Measurements from ENCODE around the gene TMEM119.
"Not testable (repeated sequence)": the region's sequence is repeated elsewhere in the genome, so short reads cannot be mapped to it uniquely, and the experiment has no call there.

TMEM119 gene

DNA sequence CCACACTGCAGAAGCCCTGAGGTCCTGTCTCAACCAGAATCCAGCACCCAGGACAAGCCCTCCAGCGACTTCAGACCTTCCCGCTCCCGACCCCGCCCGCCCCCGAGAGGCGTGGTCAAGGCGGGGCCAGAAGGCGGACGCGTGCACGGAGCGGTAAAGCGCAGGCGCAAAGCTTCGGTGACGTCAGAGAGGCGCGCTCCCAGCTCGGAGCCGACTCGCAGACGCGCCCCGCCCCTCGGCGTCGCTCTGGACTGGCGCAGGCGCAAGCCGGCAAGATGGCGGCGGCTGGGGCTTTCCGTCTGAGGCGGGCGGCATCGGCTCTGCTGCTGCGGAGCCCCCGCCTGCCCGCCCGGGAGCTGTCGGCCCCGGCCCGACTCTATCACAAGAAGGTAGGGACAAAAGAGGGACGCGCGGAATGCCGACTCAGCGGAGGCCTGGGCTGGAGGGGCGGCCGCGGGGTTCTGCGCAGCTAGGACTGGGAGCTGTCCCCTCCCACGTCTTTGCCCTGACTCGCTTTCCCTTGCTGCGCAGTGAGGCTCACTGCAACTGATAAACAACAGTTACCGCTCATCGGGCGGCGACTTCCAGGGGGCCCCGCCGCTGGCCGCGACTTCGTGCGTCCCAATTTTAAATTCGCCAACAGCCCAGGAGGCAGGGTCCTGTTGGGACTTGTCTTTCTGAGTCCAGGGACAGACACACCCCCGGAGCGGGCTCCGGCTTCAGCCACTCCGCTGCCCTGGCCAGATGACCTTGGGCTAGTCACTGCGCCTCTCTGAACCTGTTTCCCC is 35.3 kb downstream of the TMEM119 start, which contains the start of gene ISCU:
Gene ISCU, plus strand, starts transcription at position 249 of the 788 bp plus-strand sequence. Its CDS starts 27 bp downstream, at position 276.
- TF ChIP-seq, protein P1, sequence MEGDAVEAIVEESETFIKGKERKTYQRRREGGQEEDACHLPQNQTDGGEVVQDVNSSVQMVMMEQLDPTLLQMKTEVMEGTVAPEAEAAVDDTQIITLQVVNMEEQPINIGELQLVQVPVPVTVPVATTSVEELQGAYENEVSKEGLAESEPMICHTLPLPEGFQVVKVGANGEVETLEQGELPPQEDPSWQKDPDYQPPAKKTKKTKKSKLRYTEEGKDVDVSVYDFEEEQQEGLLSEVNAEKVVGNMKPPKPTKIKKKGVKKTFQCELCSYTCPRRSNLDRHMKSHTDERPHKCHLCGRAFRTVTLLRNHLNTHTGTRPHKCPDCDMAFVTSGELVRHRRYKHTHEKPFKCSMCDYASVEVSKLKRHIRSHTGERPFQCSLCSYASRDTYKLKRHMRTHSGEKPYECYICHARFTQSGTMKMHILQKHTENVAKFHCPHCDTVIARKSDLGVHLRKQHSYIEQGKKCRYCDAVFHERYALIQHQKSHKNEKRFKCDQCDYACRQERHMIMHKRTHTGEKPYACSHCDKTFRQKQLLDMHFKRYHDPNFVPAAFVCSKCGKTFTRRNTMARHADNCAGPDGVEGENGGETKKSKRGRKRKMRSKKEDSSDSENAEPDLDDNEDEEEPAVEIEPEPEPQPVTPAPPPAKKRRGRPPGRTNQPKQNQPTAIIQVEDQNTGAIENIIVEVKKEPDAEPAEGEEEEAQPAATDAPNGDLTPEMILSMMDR (IDR thresholded peaks at IDR 0.05; ENCODE audit: control insufficient read depth, extremely low read depth, insufficient read depth): no peak
- H3K4me3 ChIP-seq (ENCODE audit: low read depth, low read length): peak within 1 kb of the TSS; percentile 63
- peak; percentile 82 for DNase-seq (ENCODE audit: low read depth)

DNA sequence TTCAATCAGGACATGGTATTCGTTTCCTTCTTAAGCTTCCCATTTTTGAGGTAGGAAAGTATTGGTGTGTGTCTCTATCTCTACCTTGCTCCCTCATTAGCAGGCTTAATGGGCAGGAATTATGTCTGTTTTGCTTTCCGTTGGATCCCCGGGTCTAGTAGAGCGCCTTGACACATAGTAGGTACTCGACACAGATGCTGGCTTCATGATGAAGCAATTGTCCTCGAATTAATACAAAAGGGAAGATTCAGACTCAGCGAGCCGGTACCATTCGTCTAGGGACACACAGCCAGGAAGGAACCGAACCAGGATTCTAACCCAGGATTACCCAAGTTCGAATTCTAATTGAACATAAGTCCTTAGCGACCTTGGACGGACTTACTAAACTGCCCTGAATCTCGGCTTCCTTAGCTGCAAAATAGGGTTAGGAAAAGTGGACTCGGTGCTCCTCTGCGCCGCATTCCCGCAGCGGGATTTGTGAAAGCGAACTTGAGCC is 36.0 kb downstream of the TMEM119 start:
- TF ChIP-seq, protein P1 (IDR thresholded peaks at IDR 0.05; ENCODE audit: control insufficient read depth, extremely low read depth, insufficient read depth): no peak
- no peak for DNase-seq (ENCODE audit: low read depth)
- H3K4me3 ChIP-seq (ENCODE audit: low read depth, low read length): peak overlapping the region; percentile 63

DNA sequence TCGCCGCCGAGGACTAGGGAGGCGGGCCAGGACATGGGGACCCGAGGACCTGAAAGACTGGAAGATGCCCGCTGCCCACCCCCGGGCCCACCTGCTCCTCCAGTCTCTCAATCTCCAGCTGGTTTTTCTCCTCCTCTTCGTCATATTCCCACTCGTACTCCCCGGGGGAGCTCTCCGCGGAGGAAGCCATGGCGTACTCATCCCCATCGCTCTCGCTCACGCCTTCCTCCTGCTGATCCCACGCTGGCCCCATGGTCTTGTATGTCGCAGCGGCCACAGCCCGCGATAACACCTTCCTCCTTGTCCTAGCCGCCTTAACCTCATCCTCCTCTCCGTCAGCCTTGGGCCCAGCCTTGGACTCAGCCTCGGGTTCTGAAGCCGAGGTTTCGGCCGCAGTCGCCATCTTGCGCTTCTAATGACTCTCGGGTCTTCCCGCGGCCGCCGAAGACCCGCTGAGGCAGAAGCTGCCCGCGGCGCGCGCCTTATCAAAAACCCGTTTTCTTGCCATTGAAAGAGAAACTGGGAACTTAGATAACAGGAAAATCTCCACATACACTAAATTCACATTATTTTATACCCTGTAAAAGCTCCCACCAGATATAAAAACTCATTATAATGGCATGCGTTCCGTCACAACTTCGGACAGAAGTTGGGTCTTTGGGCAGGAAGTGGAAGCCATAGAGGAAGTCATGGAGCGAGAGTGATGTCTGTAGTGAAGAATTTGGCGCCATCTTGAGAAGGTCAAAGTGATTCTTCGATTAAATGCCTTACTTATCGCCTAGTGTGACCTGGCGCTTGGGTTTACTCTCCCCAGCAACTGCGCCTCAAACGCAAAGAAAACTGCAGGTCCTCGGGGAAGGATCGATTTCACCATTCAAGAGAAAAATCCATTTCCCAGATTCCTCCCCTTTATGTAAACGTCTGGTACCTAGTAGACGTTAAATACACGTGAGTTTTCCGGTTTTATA is 36.8 kb downstream of the TMEM119 start, which contains the start of gene SART3:
Gene SART3, minus strand, starts transcription at position 422 of the 968 bp plus-strand sequence. Its CDS starts 19 bp downstream, at position 403.
- TF ChIP-seq, protein P1 (IDR thresholded peaks at IDR 0.05; ENCODE audit: control insufficient read depth, extremely low read depth, insufficient read depth): no peak
- H3K4me3 ChIP-seq (ENCODE audit: low read depth, low read length): peak within 1 kb of the TSS; percentile 63
- peak; percentile 77 for DNase-seq (ENCODE audit: low read depth)

DNA sequence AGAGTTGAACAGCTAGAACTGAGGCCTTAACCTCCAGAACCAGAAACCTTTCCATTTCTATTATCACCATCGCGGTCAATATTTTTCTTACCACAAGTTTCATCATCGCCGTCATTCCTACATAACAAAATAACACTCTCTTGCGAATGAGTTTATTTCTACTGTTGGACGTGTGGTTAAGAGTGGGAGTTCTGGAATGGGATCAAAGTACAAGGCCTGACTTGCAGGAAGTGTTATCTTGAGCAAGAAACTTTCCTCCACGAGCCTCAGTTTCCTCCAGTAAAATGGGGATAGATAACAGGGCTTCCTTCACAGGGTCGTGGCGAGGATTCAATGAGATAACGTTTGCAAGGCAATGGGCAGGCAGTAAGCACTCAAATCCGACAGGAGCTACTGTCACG is 37.6 kb downstream of the TMEM119 start:
- TF ChIP-seq, protein P1 (IDR thresholded peaks at IDR 0.05; ENCODE audit: control insufficient read depth, extremely low read depth, insufficient read depth): no peak
- DNase-seq (ENCODE audit: low read depth): no peak
- H3K4me3 ChIP-seq (ENCODE audit: low read depth, low read length): peak overlapping the region; percentile 63

DNA sequence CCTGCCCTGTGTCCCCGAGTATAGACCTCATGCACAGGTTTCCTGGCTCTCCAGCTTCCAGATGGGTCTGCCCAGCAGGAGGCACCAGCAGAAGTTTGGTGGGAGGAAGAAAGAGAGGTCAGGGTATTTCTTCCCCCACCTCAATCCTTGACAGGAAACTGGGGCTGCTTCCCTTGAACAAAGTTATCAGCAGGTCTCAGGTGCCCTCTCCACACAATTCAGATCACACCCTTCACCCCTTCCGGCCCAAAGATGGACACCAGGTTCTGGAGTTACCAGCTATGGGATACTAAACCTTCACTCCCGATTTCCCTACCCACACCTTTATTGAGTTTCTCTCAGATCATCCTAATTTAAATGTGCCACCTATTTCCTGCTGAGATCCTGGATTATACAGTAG is 38.1 kb downstream of the TMEM119 start:
- peak overlapping the region; percentile 63 for H3K4me3 ChIP-seq (ENCODE audit: low read depth, low read length)
- TF ChIP-seq, protein P1 (IDR thresholded peaks at IDR 0.05; ENCODE audit: control insufficient read depth, extremely low read depth, insufficient read depth): no peak
- no peak for DNase-seq (ENCODE audit: low read depth)

DNA sequence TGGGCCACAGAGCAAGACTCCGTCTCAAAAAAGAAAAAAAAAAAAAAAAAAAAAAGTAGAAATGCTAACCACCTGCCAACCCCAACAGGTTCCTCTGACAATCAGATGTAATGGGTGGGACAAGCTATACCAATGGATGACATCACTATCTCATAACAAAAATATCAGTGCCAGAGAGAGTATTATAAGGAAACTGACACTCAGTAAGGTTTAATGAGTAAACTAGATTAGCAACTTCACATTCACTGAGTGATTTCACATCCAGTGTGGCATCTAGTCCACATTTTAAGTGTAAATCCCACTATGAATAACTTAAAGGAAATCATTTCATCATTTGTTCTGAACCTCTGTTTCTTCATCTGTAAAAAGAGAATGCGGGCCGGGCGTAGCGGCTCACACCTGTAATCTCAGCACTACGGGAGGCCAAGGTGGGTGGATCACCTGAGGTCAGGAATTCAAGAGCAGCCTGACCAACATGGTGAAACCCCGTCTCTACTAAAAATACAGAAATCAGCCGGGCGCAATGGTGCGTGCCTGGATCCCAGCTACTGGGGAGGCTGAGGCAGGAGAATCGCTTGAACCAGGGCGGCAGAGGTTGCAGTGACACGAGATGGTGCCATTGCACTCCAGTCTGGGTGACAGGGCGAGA is 38.8 kb downstream of the TMEM119 start:
- DNase-seq (ENCODE audit: low read depth): no peak
- TF ChIP-seq, protein P1 (IDR thresholded peaks at IDR 0.05; ENCODE audit: control insufficient read depth, extremely low read depth, insufficient read depth): no peak
- H3K4me3 ChIP-seq (ENCODE audit: low read depth, low read length): peak overlapping the region; percentile 63

DNA sequence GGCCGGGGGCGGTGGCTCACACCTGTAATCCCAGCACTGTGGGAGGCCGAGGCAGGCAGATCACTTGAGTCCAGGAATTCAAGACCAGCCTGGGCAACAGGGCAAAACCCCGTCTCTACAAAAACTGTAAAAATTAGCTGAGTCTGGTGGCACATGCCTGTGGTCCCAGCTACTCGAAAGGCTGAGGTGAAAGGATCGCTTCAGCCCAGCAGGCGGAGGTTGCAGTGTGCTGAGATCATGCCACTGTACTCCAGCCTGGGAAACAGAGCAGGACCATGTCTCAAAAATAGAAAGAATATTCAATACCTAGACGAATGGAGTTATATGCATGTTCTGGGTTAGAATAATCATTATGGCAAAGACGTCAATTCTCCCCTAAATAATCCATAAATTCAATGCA is 42.5 kb downstream of the TMEM119 start:
- DNase-seq (ENCODE audit: low read depth); H3K4me3 ChIP-seq (ENCODE audit: low read depth, low read length): not testable (repeated sequence)
